GM19328 (cell line): Measurements from ENCODE around the gene DNAJA2.

Source experiments
- ATAC-seq: cut with Tn5 transposase; IDR thresholded peaks from one replicate; pipeline ENCODE4 v1.9.1; 2021; ENCODE audit warnings: mild to moderate bottlenecking, moderate library complexity; ENCODE audit not compliant: unreplicated experiment

Gene DNAJA2

GRCh38 chr16:46906360-46907060 lies 67.0 kb downstream of the DNAJA2 start:
- no peak for ATAC-seq
